Liver (tissue), 3 donors: Measurements from ENCODE around the gene KDM5B.

ENCODE experiments used
- EGR1 ChIP-seq, 2 donors: IDR thresholded peaks; 2 replicates each; pipeline ENCODE4 v1.6.1; 2016 to 2018; ENCODE audit warnings: antibody characterized with exemption in 2 of 2, low read depth in 2 of 2
- FOXA2 ChIP-seq: IDR thresholded peaks from 2 replicates; pipeline ENCODE4 v1.6.1; 2016; ENCODE audit warnings: antibody characterized with exemption
- JUND ChIP-seq, 2 donors: IDR thresholded peaks; 2 replicates each; pipeline ENCODE4 v1.6.1; 2016; ENCODE audit warnings: antibody characterized with exemption in 2 of 2
- TF ChIP-seq, protein P1 (sequence below): IDR thresholded peaks from 2 replicates; pipeline ENCODE4 v1.6.1; 2016; ENCODE audit warnings: antibody characterized with exemption
- TF ChIP-seq, protein P2 (sequence below): fragments of 150-350 bp; IDR thresholded peaks from 2 replicates; pipeline ENCODE4 v1.5.1; 2017; ENCODE audit warnings: improper control_type of control experiment, low read depth, low read length; ENCODE audit not compliant: missing input control
- donor health status: healthy.
- donor health status: healthy.

DNA sequence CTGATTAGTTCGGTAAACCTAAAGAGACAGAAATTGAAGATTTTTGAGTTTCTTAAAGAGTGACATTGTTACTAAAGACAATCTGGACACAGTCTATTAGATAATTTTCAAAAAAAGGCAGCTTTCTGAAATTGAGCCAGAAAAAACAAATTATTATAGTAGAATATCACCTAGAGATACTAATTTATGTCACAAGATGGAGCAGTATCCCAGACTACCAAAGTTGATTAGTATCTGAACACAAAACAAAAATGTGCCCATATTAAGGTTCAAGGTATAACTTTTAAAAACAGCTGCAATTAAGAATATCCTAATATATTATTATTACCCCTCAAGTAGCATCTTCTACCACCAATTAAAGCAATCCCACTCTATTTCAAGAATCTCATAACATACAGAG, 57.5 kb downstream of the KDM5B start:
- TF ChIP-seq, protein P1, sequence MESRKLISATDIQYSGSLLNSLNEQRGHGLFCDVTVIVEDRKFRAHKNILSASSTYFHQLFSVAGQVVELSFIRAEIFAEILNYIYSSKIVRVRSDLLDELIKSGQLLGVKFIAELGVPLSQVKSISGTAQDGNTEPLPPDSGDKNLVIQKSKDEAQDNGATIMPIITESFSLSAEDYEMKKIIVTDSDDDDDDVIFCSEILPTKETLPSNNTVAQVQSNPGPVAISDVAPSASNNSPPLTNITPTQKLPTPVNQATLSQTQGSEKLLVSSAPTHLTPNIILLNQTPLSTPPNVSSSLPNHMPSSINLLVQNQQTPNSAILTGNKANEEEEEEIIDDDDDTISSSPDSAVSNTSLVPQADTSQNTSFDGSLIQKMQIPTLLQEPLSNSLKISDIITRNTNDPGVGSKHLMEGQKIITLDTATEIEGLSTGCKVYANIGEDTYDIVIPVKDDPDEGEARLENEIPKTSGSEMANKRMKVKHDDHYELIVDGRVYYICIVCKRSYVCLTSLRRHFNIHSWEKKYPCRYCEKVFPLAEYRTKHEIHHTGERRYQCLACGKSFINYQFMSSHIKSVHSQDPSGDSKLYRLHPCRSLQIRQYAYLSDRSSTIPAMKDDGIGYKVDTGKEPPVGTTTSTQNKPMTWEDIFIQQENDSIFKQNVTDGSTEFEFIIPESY, result no peak
- TF ChIP-seq, protein P2, sequence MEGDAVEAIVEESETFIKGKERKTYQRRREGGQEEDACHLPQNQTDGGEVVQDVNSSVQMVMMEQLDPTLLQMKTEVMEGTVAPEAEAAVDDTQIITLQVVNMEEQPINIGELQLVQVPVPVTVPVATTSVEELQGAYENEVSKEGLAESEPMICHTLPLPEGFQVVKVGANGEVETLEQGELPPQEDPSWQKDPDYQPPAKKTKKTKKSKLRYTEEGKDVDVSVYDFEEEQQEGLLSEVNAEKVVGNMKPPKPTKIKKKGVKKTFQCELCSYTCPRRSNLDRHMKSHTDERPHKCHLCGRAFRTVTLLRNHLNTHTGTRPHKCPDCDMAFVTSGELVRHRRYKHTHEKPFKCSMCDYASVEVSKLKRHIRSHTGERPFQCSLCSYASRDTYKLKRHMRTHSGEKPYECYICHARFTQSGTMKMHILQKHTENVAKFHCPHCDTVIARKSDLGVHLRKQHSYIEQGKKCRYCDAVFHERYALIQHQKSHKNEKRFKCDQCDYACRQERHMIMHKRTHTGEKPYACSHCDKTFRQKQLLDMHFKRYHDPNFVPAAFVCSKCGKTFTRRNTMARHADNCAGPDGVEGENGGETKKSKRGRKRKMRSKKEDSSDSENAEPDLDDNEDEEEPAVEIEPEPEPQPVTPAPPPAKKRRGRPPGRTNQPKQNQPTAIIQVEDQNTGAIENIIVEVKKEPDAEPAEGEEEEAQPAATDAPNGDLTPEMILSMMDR, result no peak
- TF ChIP-seq JUND (IDR thresholded peaks at IDR 0.05) (no peak), EGR1 (IDR thresholded peaks at IDR 0.05; ENCODE audit: low read depth in 2 of 2) (no peak), FOXA2 (no peak)
